HL-60 (cell line): ENCODE measurements around the gene SFXN3.

ENCODE experiments used
- CTCF ChIP-seq: IDR thresholded peaks from one replicate; pipeline ENCODE4 v1.5.1; 2011; ENCODE audit warnings: low read length, control low read depth, inconsistent platforms; ENCODE audit not compliant: insufficient read depth
- POLR2AphosphoS5 ChIP-seq: IDR thresholded peaks from 2 replicates; pipeline ENCODE4 v1.6.1; 2012; ENCODE audit warnings: low read depth
- REST ChIP-seq: IDR thresholded peaks from 2 replicates; pipeline ENCODE4 v1.6.1; 2012; ENCODE audit warnings: low read depth; ENCODE audit not compliant: insufficient replicate concordance

- no peak for TF ChIP-seq CTCF
- TF ChIP-seq POLR2AphosphoS5, result no peak
- TF ChIP-seq REST, result no peak
Observed at GRCh38 chr10:101065481-101066145, 34.6 kb downstream of the SFXN3 start.
